ENCODE data around the gene PFKM.
"Not testable (repeated sequence)": the region's sequence is repeated elsewhere in the genome, so short reads cannot be mapped to it uniquely, and the experiment has no call there.

The PFKM gene

GRCh38 chr12:48125542-48125941 is 6.4 kb downstream of the PFKM start:
- not testable (repeated sequence) for H3K14ac ChIP-seq (ENCODE audit: low read length); H3K4me2 ChIP-seq (ENCODE audit: low read length); H3K4me1 ChIP-seq (ENCODE audit: control insufficient read depth in 1 of 2, insufficient read depth in 2 of 2, low read length in 2 of 2); H2AFZ ChIP-seq (ENCODE audit: insufficient read depth, low read length, poor library complexity); H3K27ac ChIP-seq (ENCODE audit: low read depth, low read length); H3K27me3 ChIP-seq (ENCODE audit: insufficient read depth, low read length); DNase-seq; H3K18ac ChIP-seq (ENCODE audit: low read length); H2BK12ac ChIP-seq (ENCODE audit: low read length); H4K8ac ChIP-seq (ENCODE audit: low read depth, low read length); H3K9me3 ChIP-seq (ENCODE audit: insufficient read depth, low read depth, low read length); H3K4me3 ChIP-seq (ENCODE audit: low read depth, low read length); H3K4ac ChIP-seq (ENCODE audit: low read depth, low read length); H2BK5ac ChIP-seq (ENCODE audit: low read depth, low read length, poor library complexity); H3K36me3 ChIP-seq (ENCODE audit: control insufficient read depth in 1 of 2, insufficient read depth in 2 of 2, low read length in 2 of 2); H4K91ac ChIP-seq (ENCODE audit: low read depth, low read length); H2BK120ac ChIP-seq (ENCODE audit: insufficient read depth, low read length, poor library complexity); H3K23ac ChIP-seq (ENCODE audit: low read length); H4K12ac ChIP-seq (ENCODE audit: low read depth, low read length); H3K9ac ChIP-seq (ENCODE audit: low read length); H3K79me1 ChIP-seq (ENCODE audit: low read length); H3K79me2 ChIP-seq (ENCODE audit: control insufficient read depth, insufficient read depth, low read length, poor library complexity); H2AK5ac ChIP-seq (ENCODE audit: low read length)
- WGBS (ENCODE audit: extremely low coverage, insufficient coverage, insufficient read length): no CpG with 5 or more reads among the region's 5 CpGs

- H3K27ac ChIP-seq (ENCODE audit: low read depth, low read length): no peak overlapping the region
- no peak overlapping the region for H4K91ac ChIP-seq (ENCODE audit: low read depth, low read length)
- H3K4me2 ChIP-seq (ENCODE audit: low read length): no peak overlapping the region
- H2AFZ ChIP-seq (ENCODE audit: insufficient read depth, low read length, poor library complexity): no peak overlapping the region
- peaks cover 2 to 7% of the 10 kb centered on the region in 2 experiments for H3K36me3 ChIP-seq (ENCODE audit: control insufficient read depth in 1 of 2, insufficient read depth in 2 of 2, low read length in 2 of 2)
- DNase-seq: no peak
- H3K4ac ChIP-seq (ENCODE audit: low read depth, low read length): no peak overlapping the region
- H3K27me3 ChIP-seq (ENCODE audit: insufficient read depth, low read length): no peaks in the 10 kb centered on the region
- no peak overlapping the region for H3K14ac ChIP-seq (ENCODE audit: low read length)
- H4K8ac ChIP-seq (ENCODE audit: low read depth, low read length): no peak overlapping the region
- WGBS (ENCODE audit: extremely low coverage, insufficient coverage, insufficient read length): no CpG with 5 or more reads among the region's 4 CpGs
- no peak overlapping the region for H3K9ac ChIP-seq (ENCODE audit: low read length)
- no peaks in the 10 kb centered on the region for H3K79me1 ChIP-seq (ENCODE audit: low read length)
- H2BK5ac ChIP-seq (ENCODE audit: low read depth, low read length, poor library complexity): no peak overlapping the region
- no peaks in the 10 kb centered on the region for H3K9me3 ChIP-seq (ENCODE audit: insufficient read depth, low read depth, low read length)
- no peak overlapping the region for H3K18ac ChIP-seq (ENCODE audit: low read length)
- no peak overlapping the region for H3K23ac ChIP-seq (ENCODE audit: low read length)
- no peak overlapping the region for H2AK5ac ChIP-seq (ENCODE audit: low read length)
- H4K12ac ChIP-seq (ENCODE audit: low read depth, low read length): no peak overlapping the region
- no peaks in the 10 kb centered on the region for H3K79me2 ChIP-seq (ENCODE audit: control insufficient read depth, insufficient read depth, low read length, poor library complexity)
- no peak overlapping the region for H2BK12ac ChIP-seq (ENCODE audit: low read length)
- H3K4me1 ChIP-seq (ENCODE audit: control insufficient read depth in 1 of 2, insufficient read depth in 2 of 2, low read length in 2 of 2): no peaks in the 10 kb centered on the region
- no peak overlapping the region for H3K4me3 ChIP-seq (ENCODE audit: low read depth, low read length)
- no peak overlapping the region for H2BK120ac ChIP-seq (ENCODE audit: insufficient read depth, low read length, poor library complexity)
Measured at GRCh38 chr12:48125985-48126384, 6.8 kb downstream of the PFKM start.

- Histone ChIP-seq H3K4ac (ENCODE audit: low read depth, low read length) (no peak overlapping the region), H4K91ac (ENCODE audit: low read depth, low read length) (no peak overlapping the region), H2AK5ac (ENCODE audit: low read length) (no peak overlapping the region), H3K36me3 (ENCODE audit: control insufficient read depth in 1 of 2, insufficient read depth in 2 of 2, low read length in 2 of 2) (peaks cover 2 to 13% of the 10 kb centered on the region in 2 experiments), H3K4me1 (ENCODE audit: control insufficient read depth in 1 of 2, insufficient read depth in 2 of 2, low read length in 2 of 2) (no peaks in the 10 kb centered on the region), H3K4me2 (ENCODE audit: low read length) (no peak overlapping the region), H4K8ac (ENCODE audit: low read depth, low read length) (no peak overlapping the region), H3K18ac (ENCODE audit: low read length) (no peak overlapping the region), H3K27me3 (ENCODE audit: insufficient read depth, low read length) (no peaks in the 10 kb centered on the region), H3K79me1 (ENCODE audit: low read length) (no peaks in the 10 kb centered on the region), H2AFZ (ENCODE audit: insufficient read depth, low read length, poor library complexity) (no peak overlapping the region), H3K14ac (ENCODE audit: low read length) (no peak overlapping the region), H3K23ac (ENCODE audit: low read length) (no peak overlapping the region), H3K79me2 (ENCODE audit: control insufficient read depth, insufficient read depth, low read length, poor library complexity) (no peaks in the 10 kb centered on the region), H3K9me3 (ENCODE audit: insufficient read depth, low read depth, low read length) (no peaks in the 10 kb centered on the region), H3K4me3 (ENCODE audit: low read depth, low read length) (no peak overlapping the region), H4K12ac (ENCODE audit: low read depth, low read length) (no peak overlapping the region), H2BK120ac (ENCODE audit: insufficient read depth, low read length, poor library complexity) (no peak overlapping the region), H2BK12ac (ENCODE audit: low read length) (no peak overlapping the region), H3K27ac (ENCODE audit: low read depth, low read length) (no peak overlapping the region), H2BK5ac (ENCODE audit: low read depth, low read length, poor library complexity) (no peak overlapping the region), H3K9ac (ENCODE audit: low read length) (no peak overlapping the region)
- DNase-seq: no peak
- no CpG with 5 or more reads among the region's 2 CpGs for WGBS (ENCODE audit: extremely low coverage, insufficient coverage, insufficient read length)
Measured at GRCh38 chr12:48126953-48127630, 7.9 kb downstream of the PFKM start.

GRCh38 chr12:48128800-48129199 is 9.6 kb downstream of the PFKM start:
- no peak overlapping the region for H2BK12ac ChIP-seq (ENCODE audit: low read length)
- no CpG with 5 or more reads among the region's 1 CpG for WGBS (ENCODE audit: extremely low coverage, insufficient coverage, insufficient read length)
- H3K27me3 ChIP-seq (ENCODE audit: insufficient read depth, low read length): no peaks in the 10 kb centered on the region
- no peak overlapping the region for H3K4me2 ChIP-seq (ENCODE audit: low read length)
- no peak overlapping the region for H4K8ac ChIP-seq (ENCODE audit: low read depth, low read length)
- H3K79me2 ChIP-seq (ENCODE audit: control insufficient read depth, insufficient read depth, low read length, poor library complexity): no peaks in the 10 kb centered on the region
- no peak overlapping the region for H3K4me3 ChIP-seq (ENCODE audit: low read depth, low read length)
- H3K27ac ChIP-seq (ENCODE audit: low read depth, low read length): no peak overlapping the region
- no peak overlapping the region for H3K23ac ChIP-seq (ENCODE audit: low read length)
- no peak overlapping the region for H4K91ac ChIP-seq (ENCODE audit: low read depth, low read length)
- no peaks in the 10 kb centered on the region for H3K79me1 ChIP-seq (ENCODE audit: low read length)
- no peak overlapping the region for H3K9ac ChIP-seq (ENCODE audit: low read length)
- no peak overlapping the region for H3K14ac ChIP-seq (ENCODE audit: low read length)
- H3K36me3 ChIP-seq (ENCODE audit: control insufficient read depth in 1 of 2, insufficient read depth in 2 of 2, low read length in 2 of 2): peaks cover 10 to 24% of the 10 kb centered on the region in 2 experiments
- H3K18ac ChIP-seq (ENCODE audit: low read length): no peak overlapping the region
- H3K4ac ChIP-seq (ENCODE audit: low read depth, low read length): no peak overlapping the region
- H4K12ac ChIP-seq (ENCODE audit: low read depth, low read length): no peak overlapping the region
- no peak overlapping the region for H2AFZ ChIP-seq (ENCODE audit: insufficient read depth, low read length, poor library complexity)
- no peaks in the 10 kb centered on the region for H3K9me3 ChIP-seq (ENCODE audit: insufficient read depth, low read depth, low read length)
- H3K4me1 ChIP-seq (ENCODE audit: control insufficient read depth in 1 of 2, insufficient read depth in 2 of 2, low read length in 2 of 2): no peaks in the 10 kb centered on the region
- DNase-seq: no peak
- H2BK5ac ChIP-seq (ENCODE audit: low read depth, low read length, poor library complexity): no peak overlapping the region
- H2BK120ac ChIP-seq (ENCODE audit: insufficient read depth, low read length, poor library complexity): no peak overlapping the region
- H2AK5ac ChIP-seq (ENCODE audit: low read length): no peak overlapping the region

All from trophoblast cell (in vitro differentiated cells and primary cell).